ENCODE data around the gene SLC5A11.

The SLC5A11 gene

GRCh38 chr16:24826817-24827566 is 18.8 kb upstream of the SLC5A11 start:
- ATAC-seq: no peak
- no peak for TF ChIP-seq ARNTL (CRISPR knock-in tag; IDR thresholded peaks at IDR 0.05; ENCODE audit: borderline replicate concordance, low read depth)
- TF ChIP-seq ZNF70 (CRISPR knock-in tag; IDR thresholded peaks at IDR 0.05): no peak
- no peak for TF ChIP-seq SNAI2 (CRISPR knock-in tag; IDR thresholded peaks at IDR 0.05)
- TF ChIP-seq ZFP30 (CRISPR knock-in tag; IDR thresholded peaks at IDR 0.05): no peak
- no peak for TF ChIP-seq POU6F1 (CRISPR knock-in tag; IDR thresholded peaks at IDR 0.05; ENCODE audit: borderline replicate concordance, low read depth)
- TF ChIP-seq TSHZ2 (CRISPR knock-in tag; IDR thresholded peaks at IDR 0.05): no peak
- TF ChIP-seq TOX (CRISPR knock-in tag; IDR thresholded peaks at IDR 0.05; ENCODE audit: borderline replicate concordance): no peak
- TF ChIP-seq PPARA (CRISPR knock-in tag; IDR thresholded peaks at IDR 0.05; ENCODE audit: borderline replicate concordance): no peak
- no peak for TF ChIP-seq CSDC2 (CRISPR knock-in tag; IDR thresholded peaks at IDR 0.05)
- no peak for TF ChIP-seq GLIS3 (CRISPR knock-in tag; IDR thresholded peaks at IDR 0.05)
- no peak for TF ChIP-seq ZC3H10 (CRISPR knock-in tag; IDR thresholded peaks at IDR 0.05)
- TF ChIP-seq ZNF8 (CRISPR knock-in tag; IDR thresholded peaks at IDR 0.05): no peak
- no peak for TF ChIP-seq ESRRG (CRISPR knock-in tag; IDR thresholded peaks at IDR 0.05)
- TF ChIP-seq TCF4 (CRISPR knock-in tag; IDR thresholded peaks at IDR 0.05; ENCODE audit: borderline replicate concordance): no peak
- TF ChIP-seq CSRNP3 (CRISPR knock-in tag; IDR thresholded peaks at IDR 0.05): no peak

DNA sequence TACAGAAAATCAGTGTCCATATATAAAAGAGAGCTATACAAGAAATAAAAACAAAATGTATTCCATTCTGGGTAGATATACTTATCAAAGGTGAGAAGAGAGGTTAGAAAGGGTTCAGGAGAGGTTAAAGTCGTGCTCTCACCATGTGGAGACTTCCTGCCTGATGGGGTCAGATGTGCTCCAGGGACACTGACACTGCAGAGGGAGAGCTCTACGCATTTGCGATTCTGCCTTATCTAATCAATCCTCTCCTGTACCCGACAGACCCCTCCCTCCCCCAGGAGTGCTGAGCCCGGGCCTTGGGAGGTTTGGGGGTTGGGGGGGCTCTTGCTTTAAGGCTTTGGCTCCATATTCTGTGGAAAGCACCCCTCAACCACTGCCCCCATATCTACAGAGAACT is 16.6 kb upstream of the SLC5A11 start:
- no peak for TF ChIP-seq TOX (CRISPR knock-in tag; IDR thresholded peaks at IDR 0.05; ENCODE audit: borderline replicate concordance)
- TF ChIP-seq ZNF70 (CRISPR knock-in tag; IDR thresholded peaks at IDR 0.05): no peak
- no peak for TF ChIP-seq OSR1 (CRISPR knock-in tag; IDR thresholded peaks at IDR 0.05)
- no peak for TF ChIP-seq ZNF8 (CRISPR knock-in tag; IDR thresholded peaks at IDR 0.05)
- TF ChIP-seq PATZ1 (CRISPR knock-in tag; IDR thresholded peaks at IDR 0.05; ENCODE audit: borderline replicate concordance): no peak
- TF ChIP-seq GLIS3 (CRISPR knock-in tag; IDR thresholded peaks at IDR 0.05): no peak
- TF ChIP-seq ZC3H10 (CRISPR knock-in tag; IDR thresholded peaks at IDR 0.05): no peak
- TF ChIP-seq ZNF565 (CRISPR knock-in tag; conservative IDR thresholded peaks at IDR 0.05; ENCODE audit: low read depth): no peak
- no peak for TF ChIP-seq PPARA (CRISPR knock-in tag; IDR thresholded peaks at IDR 0.05; ENCODE audit: borderline replicate concordance)
- no peak for TF ChIP-seq TCF4 (CRISPR knock-in tag; IDR thresholded peaks at IDR 0.05; ENCODE audit: borderline replicate concordance)
- TF ChIP-seq, protein P1, sequence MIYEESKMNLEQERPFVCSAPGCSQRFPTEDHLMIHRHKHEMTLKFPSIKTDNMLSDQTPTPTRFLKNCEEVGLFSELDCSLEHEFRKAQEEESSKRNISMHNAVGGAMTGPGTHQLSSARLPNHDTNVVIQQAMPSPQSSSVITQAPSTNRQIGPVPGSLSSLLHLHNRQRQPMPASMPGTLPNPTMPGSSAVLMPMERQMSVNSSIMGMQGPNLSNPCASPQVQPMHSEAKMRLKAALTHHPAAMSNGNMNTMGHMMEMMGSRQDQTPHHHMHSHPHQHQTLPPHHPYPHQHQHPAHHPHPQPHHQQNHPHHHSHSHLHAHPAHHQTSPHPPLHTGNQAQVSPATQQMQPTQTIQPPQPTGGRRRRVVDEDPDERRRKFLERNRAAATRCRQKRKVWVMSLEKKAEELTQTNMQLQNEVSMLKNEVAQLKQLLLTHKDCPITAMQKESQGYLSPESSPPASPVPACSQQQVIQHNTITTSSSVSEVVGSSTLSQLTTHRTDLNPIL (CRISPR knock-in tag; IDR thresholded peaks at IDR 0.05; ENCODE audit: low read depth): no peak
- TF ChIP-seq TSHZ2 (CRISPR knock-in tag; IDR thresholded peaks at IDR 0.05): no peak
- no peak; the same call in 1 of the 3 replicates for ATAC-seq
